GM12878 (cell line): ENCODE data around the gene NRG3. TPM values are rescaled to one million over a fixed set of nuclear protein-coding genes. Genes with fewer than 3 reads are reported as not detected.

ENCODE experiments used
- ATAC-seq: fragments of 200-7000 bp; cut with Tn5 transposase; 3 replicates; pipeline ENCODE4 v1.9.1; 2020; ENCODE audit warnings: mild to moderate bottlenecking, moderate library complexity
- BruUV-seq: library from RNA; stranded (reverse); fragments of 400-500 nt; replicated peaks from 2 replicates; lab custom pipeline; 2021; lab: Mats Ljungman, UMichigan
- CTCF ChIA-PET: fragments of 300-600 bp; sonication (Branson Sonifier 250); formaldehyde crosslinking; extraction: SDS; loops from one replicate; lab custom pipeline; 2021; ENCODE audit warnings: inconsistent platforms; lab: Yijun Ruan, JAX
- POLR2A ChIA-PET: fragments of 350-600 bp; formaldehyde crosslinking; extraction: SDS; loops from one replicate; lab custom pipeline; 2021; ENCODE audit warnings: inconsistent platforms; lab: Charles Lee
- RAD21 ChIA-PET: fragments of 300-600 bp; sonication (Branson Sonifier 250); formaldehyde crosslinking; loops from one replicate; lab custom pipeline; 2023; ENCODE audit warnings: antibody characterized with exemption; ENCODE audit not compliant: unreplicated experiment; lab: Charles Lee
- SMC1A ChIA-PET: fragments of 300-600 bp; sonication (Branson Sonifier 250); formaldehyde crosslinking; loops from one replicate; lab custom pipeline; 2023; ENCODE audit not compliant: unreplicated experiment, uncharacterized antibody; lab: Charles Lee
- DNase-seq: peaks from one replicate; pipeline ENCODE4 v3.0.0-alpha.2; 2011; ENCODE audit warnings: low read depth, low spot score
- FAIRE-seq: peaks from 3 replicates; lab custom pipeline; 2011; peaks lifted over from hg19 to GRCh38; lab: Jason Lieb, UNC
- H2AFZ ChIP-seq: 2 replicates; pipeline ENCODE4 v1.6.0; 2011; ENCODE audit warnings: low read depth, low read length, control low read depth; ENCODE audit not compliant: control insufficient read depth
- H3K27ac ChIP-seq: 2 replicates; pipeline ENCODE4 v1.5.1; 2011; ENCODE audit warnings: control low read depth; ENCODE audit not compliant: control insufficient read depth, insufficient read depth
- H3K27me3 ChIP-seq, 2 experiments: replicated peaks in 1 of 2; 2 replicates each; pipeline versions ENCODE4 v1.6.0 to v1.6.1; 2011; ENCODE audit warnings: low read length in 1 of 2; ENCODE audit not compliant: control insufficient read depth in 2 of 2, insufficient read depth in 2 of 2
- H3K36me3 ChIP-seq, 2 experiments: 2 replicates each; pipeline ENCODE4 v1.5.1; 2011; ENCODE audit warnings: low read length in 1 of 2; ENCODE audit not compliant: control insufficient read depth in 2 of 2, insufficient read depth in 2 of 2
- H3K4me1 ChIP-seq: 2 replicates; pipeline ENCODE4 v1.6.1; 2011; ENCODE audit warnings: mild to moderate bottlenecking, low read length, moderate library complexity, mixed read lengths; ENCODE audit not compliant: control insufficient read depth, insufficient read depth
- H3K4me2 ChIP-seq: 2 replicates; pipeline ENCODE4 v1.6.0; 2011; ENCODE audit warnings: control low read depth; ENCODE audit not compliant: control insufficient read depth, insufficient read depth
- H3K4me3 ChIP-seq: fragments of 200-600 bp; sonication (generic); 2 replicates; pipeline ENCODE4 v1.5.1; 2016
- H3K79me2 ChIP-seq: 2 replicates; pipeline ENCODE4 v1.6.0; 2011; ENCODE audit warnings: low read length; ENCODE audit not compliant: control insufficient read depth, insufficient read depth
- H3K9ac ChIP-seq: 2 replicates; pipeline ENCODE4 v1.8.0; 2011; ENCODE audit warnings: low read length, control low read depth, mixed read lengths; ENCODE audit not compliant: control insufficient read depth, insufficient read depth
- H3K9me3 ChIP-seq: replicated peaks from 3 replicates; pipeline ENCODE4 v1.5.1; 2011; ENCODE audit warnings: mild to moderate bottlenecking, low read length; ENCODE audit not compliant: control insufficient read depth, insufficient read depth
- H4K20me1 ChIP-seq: 2 replicates; pipeline ENCODE4 v1.6.0; 2011; ENCODE audit not compliant: control insufficient read depth, insufficient read depth
- CEBPZ ChIP-seq: fragments of 150-350 bp; IDR thresholded peaks from 2 replicates; pipeline ENCODE4 v1.6.1; 2016; ENCODE audit warnings: low read depth, low read length
- FOXK2 ChIP-seq: fragments of 450-650 bp; IDR thresholded peaks from 2 replicates; pipeline ENCODE4 v1.6.1; 2017; ENCODE audit warnings: mild to moderate bottlenecking, moderate library complexity
- LARP7 ChIP-seq: fragments of 450-650 bp; IDR thresholded peaks from 2 replicates; pipeline ENCODE4 v1.6.1; 2017; ENCODE audit warnings: mild to moderate bottlenecking
- MTA2 ChIP-seq: fragments of 450-650 bp; IDR thresholded peaks from 2 replicates; pipeline ENCODE4 v1.6.1; 2016; ENCODE audit warnings: low read depth, mild to moderate bottlenecking, moderate library complexity
- PRDM15 ChIP-seq: fragments of 450-650 bp; formaldehyde crosslinking; IDR thresholded peaks from 2 replicates; pipeline ENCODE4 v1.4.0; 2020; ENCODE audit warnings: mild to moderate bottlenecking, moderate library complexity
- WGBS: methylation state at CpG from one replicate; pipeline ENCODE4 v1.1.6; 2016; ENCODE audit warnings: low lambda C conversion rate; ENCODE audit not compliant: insufficient replicate concordance, insufficient coverage; ENCODE audit errors: missing lambda C conversion rate; 5-methylcytosine and 5-hydroxymethylcytosine counted together
- in situ Hi-C: fragments of 300-500 bp; cut with MboI; formaldehyde crosslinking; loops from 9 replicates; pipeline ENCODE4 v1.14.3; 2018; ENCODE audit warnings: mixed read lengths
- intact Hi-C: fragments of 100-400 bp; cut with micrococcal nuclease; formaldehyde crosslinking; loops from one replicate; pipeline ENCODE4 v1.14.2; 2022; ENCODE audit not compliant: unreplicated experiment
- polyA plus RNA-seq, 11 experiments: library from polyadenylated mRNA; depleted of rRNA in 4 of 11; unstranded in 6 of 11; stranded (reverse) in 5 of 11; fragments of >200 nt; fragmentation: Nextera tagmentation in 4 of 11; fragmentation: Illumina TruSeq in 1 of 11; extraction: Ambion mirVana in 4 of 11; extraction: Trizol in 1 of 11; gene quantifications; 1 replicate in 1 of 11; 2 replicates in 10 of 11; pipeline versions ENCODE4 v1.2.1 to v1.2.3, GENCODE V29; 2011 to 2016; ENCODE audit warnings: inconsistent platforms in 2 of 11, missing spikeins in 2 of 11, low read depth in 1 of 11
- total RNA-seq, 4 experiments: library from RNA; depleted of rRNA in 3 of 4; stranded (reverse); fragments of >200 nt in 3 of 4; fragmentation: Illumina TruSeq in 1 of 4; extraction: Trizol in 1 of 4; gene quantifications; 2 replicates each; pipeline versions ENCODE4 v1.2.1 to v1.2.3, GENCODE V29; 2013 to 2021

NRG3 gene
- total and polyA plus RNA-seq, 10 of the 15 experiments (the other 5 are each of a cell fraction or from before 2014, with no cell fraction given): 0.03 to 0.41 (median 0.17) TPM; not detected in 3

- TF ChIP-seq PRDM15 (CRISPR knock-in tag): no peak
- TF ChIP-seq LARP7: no peak
- TF ChIP-seq MTA2: no peak
Observed at GRCh38 chr10:82240408-82240807, 365.4 kb downstream of the NRG3 start (continued).

DNA sequence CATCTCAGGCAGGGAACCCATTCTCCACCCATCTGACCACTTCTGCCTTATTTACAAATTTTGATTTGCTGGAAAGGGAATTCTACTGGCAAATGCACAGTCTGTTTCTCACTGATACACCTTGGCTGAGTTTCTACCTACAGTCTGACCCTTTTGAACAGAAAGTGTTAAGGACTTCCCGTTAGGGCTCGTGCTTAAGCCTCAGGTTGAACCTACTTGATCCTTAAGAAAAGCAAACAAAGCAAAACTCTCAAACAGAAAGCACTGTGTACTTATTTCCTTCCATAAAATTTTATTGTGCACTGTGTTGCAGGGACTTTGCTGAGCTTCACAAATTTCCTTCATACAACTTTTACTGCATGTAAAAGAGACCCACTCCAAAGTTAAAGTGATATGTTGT is 367.8 kb downstream of the NRG3 start:
- Histone ChIP-seq H3K27ac (no peak overlapping the region), H3K4me1 (no peaks in the 10 kb centered on the region), H4K20me1 (no peaks in the 10 kb centered on the region), H3K79me2 (no peaks in the 10 kb centered on the region), H3K36me3 (no peaks in the 10 kb centered on the region), H2AFZ (no peak overlapping the region), H3K27me3 (no peaks in the 10 kb centered on the region; a peak in 2 of 4 replicates), H3K9me3 (no peaks in the 10 kb centered on the region), H3K4me2 (no peak overlapping the region), H3K9ac (no peak overlapping the region), H3K4me3 (no peak overlapping the region)
- no peak for TF ChIP-seq CEBPZ
- no peak for TF ChIP-seq FOXK2
- no peak for DNase-seq
- RAD21 ChIA-PET: no interaction called here
- CTCF ChIA-PET: interaction anchor here (1.2 kb wide), 1 partner anchor 9 kb away, joined by 3 read pairs; no protein-coding TSS in a partner anchor
- no TSS peak for BruUV-seq
- no peak for ATAC-seq
- intact Hi-C loops (no loop called here), in situ Hi-C loops (no loop called here)
- POLR2A ChIA-PET: no interaction called here
- WGBS: 21% methylated on average over 2 of the region's 2 CpGs
- FAIRE-seq: no peak
- SMC1A ChIA-PET: no interaction called here
